WI38 (cell line): ENCODE results near the gene ARL2BP.

Experiments
- H3K4me3 ChIP-seq: 2 replicates; pipeline ENCODE4 v1.5.1; 2011; ENCODE audit warnings: low read depth, mild to moderate bottlenecking, control low read depth, low read length
- CTCF ChIP-seq: IDR thresholded peaks from 2 replicates; pipeline ENCODE4 v1.5.1; 2012; ENCODE audit warnings: low read depth, mild to moderate bottlenecking, control low read depth, low read length

Gene ARL2BP

GRCh38 chr16:57236022-57236350, 9.1 kb upstream of the ARL2BP start:
- H3K4me3 ChIP-seq = no peak overlapping the region
- no peak for TF ChIP-seq CTCF

GRCh38 chr16:57238682-57239081, 6.4 kb upstream of the ARL2BP start:
- no peak for TF ChIP-seq CTCF
- no peak overlapping the region for H3K4me3 ChIP-seq

- no peak for TF ChIP-seq CTCF
- H3K4me3 ChIP-seq = no peak overlapping the region
Observed at GRCh38 chr16:57239107-57239506, 6.0 kb upstream of the ARL2BP start.

GRCh38 chr16:57240851-57241250, 4.2 kb upstream of the ARL2BP start:
- TF ChIP-seq CTCF = no peak
- no peak overlapping the region for H3K4me3 ChIP-seq

GRCh38 chr16:57242650-57243049, 2.4 kb upstream of the ARL2BP start:
- no peak overlapping the region for H3K4me3 ChIP-seq

GRCh38 chr16:57244463-57244766, 644 bp upstream of the ARL2BP start:
- H3K4me3 ChIP-seq = peak overlapping the region; percentile 82
- no peak for TF ChIP-seq CTCF

More at GRCh38 chr16:57242650-57243049, 2.4 kb upstream of the ARL2BP start:
- TF ChIP-seq CTCF = no peak

GRCh38 chr16:57245472-57246113, 534 bp downstream of the ARL2BP start:
- peak overlapping the region; percentile 82 for H3K4me3 ChIP-seq
- no peak for TF ChIP-seq CTCF
